Panc1 (cell line): ENCODE results near the gene KCNQ1. TPM values are rescaled to one million over a fixed set of nuclear protein-coding genes. Genes with fewer than 3 reads are reported as not detected.

Experiments
- ATAC-seq: fragments of 200-7000 bp; cut with Tn5 transposase; 2 replicates; pipeline ENCODE4 v1.9.1; 2020; ENCODE audit warnings: mild to moderate bottlenecking, moderate library complexity
- BruUV-seq: library from RNA; stranded (reverse); fragments of 400-500 nt; replicated peaks from 2 replicates; lab custom pipeline; 2021; lab: Mats Ljungman, UMichigan
- CTCF ChIA-PET: fragments of 300-600 bp; sonication (Branson Sonifier 250); formaldehyde crosslinking; loops from one replicate; lab custom pipeline; 2022; ENCODE audit warnings: antibody characterized with exemption; lab: Charles Lee
- POLR2A ChIA-PET: fragments of 300-600 bp; sonication (Branson Sonifier 250); formaldehyde crosslinking; loops from one replicate; lab custom pipeline; 2022; ENCODE audit warnings: antibody characterized with exemption; lab: Charles Lee
- DNase-seq: peaks from one replicate; pipeline ENCODE4 v3.0.0-alpha.2; 2010; ENCODE audit warnings: low read depth, low spot score
- H3K27ac ChIP-seq: 2 replicates; pipeline ENCODE4 v1.5.1; 2011; ENCODE audit warnings: mild to moderate bottlenecking, low read length, inconsistent platforms
- H3K27me3 ChIP-seq: fragments of 200-500 bp; sonication (Bioruptor generic); 2 replicates; pipeline ENCODE4 v1.6.0; 2014; ENCODE audit warnings: low read length, inconsistent platforms; ENCODE audit not compliant: control insufficient read depth, insufficient read depth
- H3K36me3 ChIP-seq: fragments of 200-500 bp; sonication (Bioruptor generic); 2 replicates; pipeline ENCODE4 v1.5.1; 2014; ENCODE audit warnings: inconsistent platforms, mild to moderate bottlenecking, low read length, moderate library complexity; ENCODE audit not compliant: control insufficient read depth, insufficient read depth
- H3K4me1 ChIP-seq: 2 replicates; pipeline ENCODE4 v1.5.1; 2011; ENCODE audit warnings: inconsistent platforms, mild to moderate bottlenecking, low read length, moderate library complexity; ENCODE audit not compliant: control insufficient read depth, insufficient read depth
- H3K4me3 ChIP-seq, 2 experiments: 2 replicates each; pipeline ENCODE4 v1.5.1; 2011 to 2012; ENCODE audit warnings: low read depth in 2 of 2, low read length in 2 of 2, mild to moderate bottlenecking in 2 of 2, inconsistent platforms in 1 of 2, moderate library complexity in 1 of 2
- H3K9me3 ChIP-seq: fragments of 200-500 bp; sonication (Bioruptor generic); 2 replicates; pipeline ENCODE4 v1.5.1; 2014; ENCODE audit warnings: low read depth, mild to moderate bottlenecking, inconsistent platforms, low read length, moderate library complexity; ENCODE audit not compliant: control insufficient read depth, insufficient read depth
- POLR2AphosphoS5 ChIP-seq: IDR thresholded peaks from 2 replicates; pipeline ENCODE4 v1.6.1; 2012; ENCODE audit warnings: mild to moderate bottlenecking, low read depth, low read length, moderate library complexity
- REST ChIP-seq, 2 experiments: IDR thresholded peaks; 2 replicates each; pipeline ENCODE4 v1.6.1; 2011 to 2012; ENCODE audit warnings: low read depth in 2 of 2, control low read depth in 1 of 2, low read length in 1 of 2, mild to moderate bottlenecking in 1 of 2, moderate library complexity in 1 of 2; ENCODE audit not compliant: insufficient read depth in 1 of 2
- SIN3A ChIP-seq: IDR thresholded peaks from 2 replicates; pipeline ENCODE4 v1.6.1; 2012; ENCODE audit warnings: low read depth, mild to moderate bottlenecking, low read length, moderate library complexity, borderline replicate concordance; ENCODE audit not compliant: insufficient read depth
- TCF7L2 ChIP-seq: IDR thresholded peaks from 2 replicates; pipeline ENCODE4 v1.6.1; 2011; ENCODE audit warnings: mild to moderate bottlenecking, low read depth, low read length, inconsistent platforms
- in situ Hi-C: cut with HindIII; loops from 2 replicates; pipeline ENCODE4 v1.10.0; 2016; ENCODE audit warnings: low sequenced_read_pairs, low pct_unique_long_range_greater_than_20kb
- intact Hi-C: fragments of 100-400 bp; cut with micrococcal nuclease; formaldehyde crosslinking; loops from one replicate; pipeline ENCODE4 v1.10.0; 2022; ENCODE audit not compliant: unreplicated experiment
- total RNA-seq: library from RNA; stranded (reverse); gene quantifications from one replicate; pipeline ENCODE4 v1.2.1, GENCODE V29; 2021; ENCODE audit not compliant: unreplicated experiment
- TF ChIP-seq, protein P1 (sequence below): fragments of 450-650 bp; IDR thresholded peaks from 2 replicates; pipeline ENCODE4 v1.5.1; 2017; ENCODE audit warnings: mild to moderate bottlenecking

KCNQ1 gene
- total RNA-seq, 1 experiment from 2014 or later = 1.0 TPM

DNA sequence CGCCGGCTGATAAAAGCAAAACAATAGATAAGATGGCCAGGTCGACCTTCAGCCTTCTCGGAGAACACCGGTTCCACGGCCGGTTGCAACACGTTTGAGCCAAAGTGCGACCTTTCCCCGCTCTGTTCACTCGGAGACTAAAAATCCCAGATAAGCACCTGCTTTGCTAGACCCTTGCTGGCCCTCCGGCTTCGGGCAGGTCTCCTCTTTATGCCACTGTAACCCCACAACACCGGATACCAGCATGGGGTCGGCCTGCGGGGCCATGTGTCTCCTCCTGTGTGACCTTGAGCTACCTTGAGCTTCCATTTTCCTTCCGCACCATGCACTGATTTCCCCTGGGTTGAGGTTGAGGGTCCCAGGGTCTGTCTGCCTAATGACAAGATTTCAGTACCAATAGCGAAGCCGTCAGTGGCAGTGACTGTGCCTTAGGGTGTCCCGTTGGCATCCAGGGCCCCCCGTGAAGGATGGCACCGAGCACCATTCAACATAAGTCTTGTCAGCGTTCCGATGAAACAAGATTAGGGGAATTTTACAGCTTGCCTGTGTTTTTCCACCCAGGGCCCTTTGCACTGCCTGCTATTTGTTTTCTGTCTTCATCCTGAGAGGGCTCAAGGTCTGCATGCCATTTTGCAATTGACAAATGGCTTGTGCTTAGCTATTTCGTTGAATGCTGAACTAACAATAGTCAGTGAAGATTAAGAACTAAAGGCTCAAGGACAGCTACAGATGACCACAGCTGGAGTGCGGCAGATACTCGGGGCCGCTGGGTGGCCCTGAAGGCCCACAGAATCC, 118.6 kb downstream of the KCNQ1 start:
- in situ Hi-C loops = no loop called here

GRCh38 chr11:2564008-2564530, 119.3 kb downstream of the KCNQ1 start:
- Histone ChIP-seq H3K9me3 (no peaks in the 10 kb centered on the region), H3K27me3 (no peaks in the 10 kb centered on the region), H3K27ac (no peak overlapping the region), H3K4me1 (no peaks in the 10 kb centered on the region), H3K36me3 (no peaks in the 10 kb centered on the region), H3K4me3 (no peak overlapping the region)
- ATAC-seq (no peak), DNase-seq (no peak)
- TF ChIP-seq POLR2AphosphoS5 (no peak), SIN3A (no peak), REST (IDR thresholded peaks at IDR 0.05; ENCODE audit: insufficient read depth in 1 of 2, low read depth in 2 of 2, low read length in 1 of 2) (no peak), TCF7L2 (no peak)
- TF ChIP-seq, protein P1, sequence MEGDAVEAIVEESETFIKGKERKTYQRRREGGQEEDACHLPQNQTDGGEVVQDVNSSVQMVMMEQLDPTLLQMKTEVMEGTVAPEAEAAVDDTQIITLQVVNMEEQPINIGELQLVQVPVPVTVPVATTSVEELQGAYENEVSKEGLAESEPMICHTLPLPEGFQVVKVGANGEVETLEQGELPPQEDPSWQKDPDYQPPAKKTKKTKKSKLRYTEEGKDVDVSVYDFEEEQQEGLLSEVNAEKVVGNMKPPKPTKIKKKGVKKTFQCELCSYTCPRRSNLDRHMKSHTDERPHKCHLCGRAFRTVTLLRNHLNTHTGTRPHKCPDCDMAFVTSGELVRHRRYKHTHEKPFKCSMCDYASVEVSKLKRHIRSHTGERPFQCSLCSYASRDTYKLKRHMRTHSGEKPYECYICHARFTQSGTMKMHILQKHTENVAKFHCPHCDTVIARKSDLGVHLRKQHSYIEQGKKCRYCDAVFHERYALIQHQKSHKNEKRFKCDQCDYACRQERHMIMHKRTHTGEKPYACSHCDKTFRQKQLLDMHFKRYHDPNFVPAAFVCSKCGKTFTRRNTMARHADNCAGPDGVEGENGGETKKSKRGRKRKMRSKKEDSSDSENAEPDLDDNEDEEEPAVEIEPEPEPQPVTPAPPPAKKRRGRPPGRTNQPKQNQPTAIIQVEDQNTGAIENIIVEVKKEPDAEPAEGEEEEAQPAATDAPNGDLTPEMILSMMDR = no peak
- intact Hi-C loops = no loop called here
- ChIA-PET POLR2A (no interaction called here), CTCF (no interaction called here)
- in situ Hi-C loops = no loop called here
- no TSS peak for BruUV-seq

More for the DNA sequence above, 118.6 kb downstream of the KCNQ1 start:
- ATAC-seq (no peak), DNase-seq (no peak)
- Histone ChIP-seq H3K36me3 (no peaks in the 10 kb centered on the region), H3K27ac (no peak overlapping the region), H3K9me3 (no peaks in the 10 kb centered on the region), H3K4me3 (no peak overlapping the region), H3K4me1 (no peaks in the 10 kb centered on the region), H3K27me3 (no peaks in the 10 kb centered on the region)
- intact Hi-C loops = no loop called here
- no TSS peak for BruUV-seq
- TF ChIP-seq REST (IDR thresholded peaks at IDR 0.05; ENCODE audit: insufficient read depth in 1 of 2, low read depth in 2 of 2, low read length in 1 of 2) (no peak), TCF7L2 (no peak), POLR2AphosphoS5 (no peak), SIN3A (no peak)
- TF ChIP-seq, protein P1 = no peak
- ChIA-PET CTCF (no interaction called here), POLR2A (interaction anchor here (0.6 kb wide), 1 partner anchor 568 kb away, joined by 10 read pairs; no protein-coding TSS in a partner anchor)
